Measurements from ENCODE around the gene ATXN1. TPM values are rescaled to one million over a fixed set of nuclear protein-coding genes. Genes with fewer than 3 reads are reported as not detected.

The ATXN1 gene
- total RNA-seq, 1 experiment from 2014 or later: 5.6 TPM

- no CpG with 5 or more reads among the region's 4 CpGs for WGBS (ENCODE audit: extremely low coverage, insufficient read length, low lambda C conversion rate)
- Histone ChIP-seq H3K4me1 (ENCODE audit: insufficient read depth, low read length) (no peaks in the 10 kb centered on the region; the same call in 1 of the 2 replicates), H3K23ac (ENCODE audit: insufficient read length, low read depth, low read length) (no peak overlapping the region), H3T11ph (ENCODE audit: low read length) (no peak overlapping the region), H3K23me2 (ENCODE audit: insufficient read length, low read depth, low read length, poor library complexity, severe bottlenecking) (no peaks in the 10 kb centered on the region), H3K18ac (ENCODE audit: insufficient read length, low read depth, low read length) (no peak overlapping the region), H3K4ac (ENCODE audit: low read depth, low read length) (no peak overlapping the region), H2AFZ (ENCODE audit: low read length) (no peak overlapping the region), H2BK20ac (ENCODE audit: low read depth, low read length, poor library complexity, severe bottlenecking) (no peak overlapping the region), H2BK15ac (ENCODE audit: low read depth, low read length) (no peak overlapping the region), H3K79me2 (ENCODE audit: insufficient read depth, low read length) (no peaks in the 10 kb centered on the region), H2BK12ac (ENCODE audit: insufficient read length, low read depth, low read length) (no peak overlapping the region), H4K91ac (ENCODE audit: insufficient read length, low read depth, low read length) (no peak overlapping the region), H3K79me1 (ENCODE audit: insufficient read depth, low read depth, low read length, poor library complexity, severe bottlenecking) (no peaks in the 10 kb centered on the region), H3K27ac (ENCODE audit: insufficient read length, low read depth, low read length) (no peak overlapping the region), H4K8ac (replicated peaks; ENCODE audit: insufficient read length, low read depth, low read length) (no peak overlapping the region), H2BK120ac (ENCODE audit: low read depth, low read length, poor library complexity, severe bottlenecking) (no peak overlapping the region), H3K4me2 (ENCODE audit: insufficient read depth, insufficient read length, low read length) (no peak overlapping the region), H2AK5ac (ENCODE audit: insufficient read length, low read length) (no peak overlapping the region), H2BK5ac (ENCODE audit: insufficient read length, low read length) (no peak overlapping the region), H3K9ac (ENCODE audit: extremely low read depth, insufficient read length, low read length) (no peak overlapping the region), H3K56ac (ENCODE audit: insufficient read length, low read depth, low read length) (no peak overlapping the region), H3K9me3 (ENCODE audit: control insufficient read depth, low read depth, low read length) (no peaks in the 10 kb centered on the region), H4K5ac (ENCODE audit: insufficient read length, low read depth, low read length) (no peak overlapping the region), H4K20me1 (ENCODE audit: control insufficient read depth, insufficient read depth, insufficient read length) (no peaks in the 10 kb centered on the region), H3K27me3 (ENCODE audit: insufficient read depth, low read length) (no peaks in the 10 kb centered on the region), H3K14ac (ENCODE audit: insufficient read depth, low read length) (no peak overlapping the region)
- DNase-seq: no peak
- Mint-ChIP-seq H3K27me3 (ENCODE audit: low read depth) (no peaks in the 10 kb centered on the region), H3K9me3 (no peaks in the 10 kb centered on the region), H3K4me1 (peaks cover 9 to 17% of the 10 kb centered on the region in 2 experiments), H3K4me3 (no peak overlapping the region), H3K27ac (no peak overlapping the region; a peak in 1 of 7 replicates), H3K36me3 (ENCODE audit: insufficient read depth in 1 of 3, low read depth in 3 of 3) (no peaks in the 10 kb centered on the region)
- TF ChIP-seq, protein P1, sequence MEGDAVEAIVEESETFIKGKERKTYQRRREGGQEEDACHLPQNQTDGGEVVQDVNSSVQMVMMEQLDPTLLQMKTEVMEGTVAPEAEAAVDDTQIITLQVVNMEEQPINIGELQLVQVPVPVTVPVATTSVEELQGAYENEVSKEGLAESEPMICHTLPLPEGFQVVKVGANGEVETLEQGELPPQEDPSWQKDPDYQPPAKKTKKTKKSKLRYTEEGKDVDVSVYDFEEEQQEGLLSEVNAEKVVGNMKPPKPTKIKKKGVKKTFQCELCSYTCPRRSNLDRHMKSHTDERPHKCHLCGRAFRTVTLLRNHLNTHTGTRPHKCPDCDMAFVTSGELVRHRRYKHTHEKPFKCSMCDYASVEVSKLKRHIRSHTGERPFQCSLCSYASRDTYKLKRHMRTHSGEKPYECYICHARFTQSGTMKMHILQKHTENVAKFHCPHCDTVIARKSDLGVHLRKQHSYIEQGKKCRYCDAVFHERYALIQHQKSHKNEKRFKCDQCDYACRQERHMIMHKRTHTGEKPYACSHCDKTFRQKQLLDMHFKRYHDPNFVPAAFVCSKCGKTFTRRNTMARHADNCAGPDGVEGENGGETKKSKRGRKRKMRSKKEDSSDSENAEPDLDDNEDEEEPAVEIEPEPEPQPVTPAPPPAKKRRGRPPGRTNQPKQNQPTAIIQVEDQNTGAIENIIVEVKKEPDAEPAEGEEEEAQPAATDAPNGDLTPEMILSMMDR (conservative IDR thresholded peaks at IDR 0.05): no peak
These were observed 93.8 kb downstream of the ATXN1 start for GRCh38 chr6:16667509-16667908.
